Chondrocyte (in vitro differentiated cells): Measurements from ENCODE around the gene QRFP. TPM values are rescaled to one million over a fixed set of nuclear protein-coding genes. Genes with fewer than 3 reads are reported as not detected.

Experiments used
- DNase-seq: peaks from one replicate; pipeline ENCODE4 v3.0.0; 2021; ENCODE audit warnings: mixed read lengths, low spot score
- H3K27ac Mint-ChIP-seq: one replicate; pipeline ENCODE4 v1.8.0; 2021; ENCODE audit warnings: mild to moderate bottlenecking, moderate library complexity, mixed read lengths; ENCODE audit not compliant: unreplicated experiment
- H3K27me3 Mint-ChIP-seq: 2 replicates; pipeline ENCODE4 v1.8.0; 2021; ENCODE audit warnings: low read depth, mixed read lengths
- H3K36me3 Mint-ChIP-seq: 2 replicates; pipeline ENCODE4 v1.8.0; 2021; ENCODE audit warnings: low read depth, mixed read lengths
- H3K4me1 Mint-ChIP-seq: 2 replicates; pipeline ENCODE4 v1.8.0; 2021; ENCODE audit warnings: low read depth, mild to moderate bottlenecking, mixed read lengths
- H3K4me3 Mint-ChIP-seq: one replicate; pipeline ENCODE4 v1.8.0; 2021; ENCODE audit warnings: mild to moderate bottlenecking, moderate library complexity, mixed read lengths; ENCODE audit not compliant: unreplicated experiment
- H3K9me3 Mint-ChIP-seq: 2 replicates; pipeline ENCODE4 v1.8.0; 2021; ENCODE audit warnings: low read depth, mixed read lengths
- total RNA-seq: library from RNA; stranded (reverse); gene quantifications from 3 replicates; pipeline ENCODE4 v1.2.1, GENCODE V29; 2021
- TF ChIP-seq, protein P1 (sequence below): fragments of 200-600 bp; sonication (generic); IDR thresholded peaks from 2 replicates; pipeline ENCODE4 v1.5.0; 2021; ENCODE audit warnings: antibody characterized with exemption, mild to moderate bottlenecking, moderate library complexity

Gene QRFP
- total RNA-seq, 1 donor from 2014 or later = not detected

DNA sequence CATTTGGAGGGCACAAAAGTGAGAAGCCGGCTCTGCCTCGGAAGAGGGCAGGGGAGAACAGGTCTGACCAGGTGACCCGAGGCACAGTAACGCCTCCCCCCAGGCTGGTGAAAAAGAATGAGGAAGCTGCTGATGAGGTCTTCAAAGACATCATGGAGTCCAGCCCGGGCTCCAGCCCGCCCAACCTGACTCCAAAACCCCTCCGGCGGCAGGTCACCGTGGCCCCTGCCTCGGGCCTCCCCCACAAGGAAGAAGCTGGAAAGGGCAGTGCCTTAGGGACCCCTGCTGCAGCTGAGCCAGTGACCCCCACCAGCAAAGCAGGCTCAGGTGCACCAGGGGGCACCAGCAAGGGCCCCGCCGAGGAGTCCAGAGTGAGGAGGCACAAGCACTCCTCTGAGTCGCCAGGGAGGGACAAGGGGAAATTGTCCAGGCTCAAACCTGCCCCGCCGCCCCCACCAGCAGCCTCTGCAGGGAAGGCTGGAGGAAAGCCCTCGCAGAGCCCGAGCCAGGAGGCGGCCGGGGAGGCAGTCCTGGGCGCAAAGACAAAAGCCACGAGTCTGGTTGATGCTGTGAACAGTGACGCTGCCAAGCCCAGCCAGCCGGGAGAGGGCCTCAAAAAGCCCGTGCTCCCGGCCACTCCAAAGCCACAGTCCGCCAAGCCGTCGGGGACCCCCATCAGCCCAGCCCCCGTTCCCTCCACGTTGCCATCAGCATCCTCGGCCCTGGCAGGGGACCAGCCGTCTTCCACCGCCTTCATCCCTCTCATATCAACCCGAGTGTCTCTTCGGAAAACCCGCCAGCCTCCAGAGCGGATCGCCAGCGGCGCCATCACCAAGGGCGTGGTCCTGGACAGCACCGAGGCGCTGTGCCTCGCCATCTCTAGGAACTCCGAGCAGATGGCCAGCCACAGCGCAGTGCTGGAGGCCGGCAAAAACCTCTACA, 11.8 kb downstream of the QRFP start:
- Mint-ChIP-seq H3K9me3 (no peaks in the 10 kb centered on the region), H3K36me3 (peaks cover 39% of the 10 kb centered on the region), H3K4me1 (peaks cover 8% of the 10 kb centered on the region), H3K4me3 (no peak overlapping the region), H3K27ac (peak overlapping the region; percentile 63), H3K27me3 (no peaks in the 10 kb centered on the region)
- DNase-seq = no peak
- TF ChIP-seq, protein P1, sequence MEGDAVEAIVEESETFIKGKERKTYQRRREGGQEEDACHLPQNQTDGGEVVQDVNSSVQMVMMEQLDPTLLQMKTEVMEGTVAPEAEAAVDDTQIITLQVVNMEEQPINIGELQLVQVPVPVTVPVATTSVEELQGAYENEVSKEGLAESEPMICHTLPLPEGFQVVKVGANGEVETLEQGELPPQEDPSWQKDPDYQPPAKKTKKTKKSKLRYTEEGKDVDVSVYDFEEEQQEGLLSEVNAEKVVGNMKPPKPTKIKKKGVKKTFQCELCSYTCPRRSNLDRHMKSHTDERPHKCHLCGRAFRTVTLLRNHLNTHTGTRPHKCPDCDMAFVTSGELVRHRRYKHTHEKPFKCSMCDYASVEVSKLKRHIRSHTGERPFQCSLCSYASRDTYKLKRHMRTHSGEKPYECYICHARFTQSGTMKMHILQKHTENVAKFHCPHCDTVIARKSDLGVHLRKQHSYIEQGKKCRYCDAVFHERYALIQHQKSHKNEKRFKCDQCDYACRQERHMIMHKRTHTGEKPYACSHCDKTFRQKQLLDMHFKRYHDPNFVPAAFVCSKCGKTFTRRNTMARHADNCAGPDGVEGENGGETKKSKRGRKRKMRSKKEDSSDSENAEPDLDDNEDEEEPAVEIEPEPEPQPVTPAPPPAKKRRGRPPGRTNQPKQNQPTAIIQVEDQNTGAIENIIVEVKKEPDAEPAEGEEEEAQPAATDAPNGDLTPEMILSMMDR = no peak

DNA sequence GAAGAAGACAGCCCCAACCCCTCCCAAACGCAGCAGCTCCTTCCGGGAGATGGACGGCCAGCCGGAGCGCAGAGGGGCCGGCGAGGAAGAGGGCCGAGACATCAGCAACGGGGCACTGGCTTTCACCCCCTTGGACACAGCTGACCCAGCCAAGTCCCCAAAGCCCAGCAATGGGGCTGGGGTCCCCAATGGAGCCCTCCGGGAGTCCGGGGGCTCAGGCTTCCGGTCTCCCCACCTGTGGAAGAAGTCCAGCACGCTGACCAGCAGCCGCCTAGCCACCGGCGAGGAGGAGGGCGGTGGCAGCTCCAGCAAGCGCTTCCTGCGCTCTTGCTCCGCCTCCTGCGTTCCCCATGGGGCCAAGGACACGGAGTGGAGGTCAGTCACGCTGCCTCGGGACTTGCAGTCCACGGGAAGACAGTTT, 12.5 kb downstream of the QRFP start:
- H3K4me1 Mint-ChIP-seq = peaks cover 8% of the 10 kb centered on the region
- no peak overlapping the region for H3K27ac Mint-ChIP-seq
- DNase-seq = no peak
- TF ChIP-seq, protein P1 = no peak
- H3K9me3 Mint-ChIP-seq = no peaks in the 10 kb centered on the region
- H3K27me3 Mint-ChIP-seq = no peaks in the 10 kb centered on the region
- H3K4me3 Mint-ChIP-seq = no peak overlapping the region
- peaks cover 46% of the 10 kb centered on the region for H3K36me3 Mint-ChIP-seq

- DNase-seq = no peak
- Mint-ChIP-seq H3K36me3 (peaks cover 46% of the 10 kb centered on the region), H3K4me3 (no peak overlapping the region), H3K27me3 (no peaks in the 10 kb centered on the region), H3K4me1 (peaks cover 8% of the 10 kb centered on the region), H3K9me3 (no peaks in the 10 kb centered on the region), H3K27ac (no peak overlapping the region)
- TF ChIP-seq, protein P1 = no peak
Observed at GRCh38 chr9:130883479-130883878, 13.1 kb downstream of the QRFP start.

GRCh38 chr9:130882696-130883225, 13.9 kb downstream of the QRFP start:
- Mint-ChIP-seq H3K27me3 (no peaks in the 10 kb centered on the region), H3K9me3 (no peaks in the 10 kb centered on the region), H3K4me3 (no peak overlapping the region), H3K36me3 (peaks cover 46% of the 10 kb centered on the region), H3K4me1 (peaks cover 8% of the 10 kb centered on the region), H3K27ac (no peak overlapping the region)
- DNase-seq = no peak
- TF ChIP-seq, protein P1 = no peak

- no peaks in the 10 kb centered on the region for H3K4me1 Mint-ChIP-seq
- TF ChIP-seq, protein P1 = no peak
- no peaks in the 10 kb centered on the region for H3K27me3 Mint-ChIP-seq
- H3K27ac Mint-ChIP-seq = no peak overlapping the region
- no peak for DNase-seq
- no peaks in the 10 kb centered on the region for H3K9me3 Mint-ChIP-seq
- no peak overlapping the region for H3K4me3 Mint-ChIP-seq
- H3K36me3 Mint-ChIP-seq = peaks cover 42% of the 10 kb centered on the region
Observed at GRCh38 chr9:130881516-130881915, 15.1 kb downstream of the QRFP start.
